Breast epithelium (tissue), 4 donors: Measurements from ENCODE around the gene ENTPD2. TPM values are rescaled to one million over a fixed set of nuclear protein-coding genes. Genes with fewer than 3 reads are reported as not detected.
"Not testable (repeated sequence)": the region's sequence is repeated elsewhere in the genome, so short reads cannot be mapped to it uniquely, and the experiment has no call there.

Experiments
- DNase-seq, 2 donors: peaks; one replicate each; pipeline ENCODE4 v3.0.0-alpha.2; 2019; ENCODE audit warnings: low spot score in 2 of 2
- H3K27ac ChIP-seq, 2 donors: fragments of 200-600 bp; sonication (generic) in 1 of 2; one replicate each; pipeline ENCODE4 v1.5.1; 2016 to 2019; ENCODE audit warnings: mild to moderate bottlenecking in 1 of 2
- H3K27me3 ChIP-seq, 2 donors: fragments of 200-600 bp; sonication (generic) in 1 of 2; one replicate each; pipeline versions ENCODE4 v1.5.1 to v1.6.0; 2017 to 2019; ENCODE audit warnings: control low read depth in 1 of 2, mild to moderate bottlenecking in 1 of 2
- H3K36me3 ChIP-seq: fragments of 200-600 bp; one replicate; pipeline ENCODE4 v1.5.1; 2019
- H3K4me1 ChIP-seq, 2 donors: fragments of 200-600 bp; sonication (generic); one replicate each; pipeline ENCODE4 v1.5.1; 2016 to 2019; ENCODE audit warnings: control low read depth in 1 of 2
- H3K4me3 ChIP-seq, 3 donors: fragments of 200-600 bp; sonication (generic); 1 replicate in 2 of 3; 2 replicates in 1 of 3; pipeline ENCODE4 v1.5.1; 2016 to 2019; ENCODE audit warnings: mild to moderate bottlenecking in 3 of 3, moderate library complexity in 2 of 3
- H3K9me3 ChIP-seq, 2 donors: fragments of 200-600 bp; sonication (generic) in 1 of 2; one replicate each; pipeline ENCODE4 v1.5.1; 2016 to 2019; ENCODE audit warnings: control low read depth in 1 of 2
- POLR2A ChIP-seq: fragments of 450-650 bp; IDR thresholded peaks from one replicate; pipeline ENCODE4 v1.6.1; 2016; ENCODE audit warnings: antibody characterized with exemption, mild to moderate bottlenecking, moderate library complexity
- POLR2AphosphoS5 ChIP-seq, 3 donors: sonication (generic); formaldehyde crosslinking; IDR thresholded peaks; one replicate each; pipeline ENCODE4 v1.6.1; 2017; ENCODE audit warnings: antibody characterized with exemption in 3 of 3
- intact Hi-C: fragments of 100-400 bp; cut with DNase I; formaldehyde crosslinking; loops from one replicate; pipeline ENCODE4 v1.15.1; 2023; ENCODE audit warnings: low total_unique reads
- total RNA-seq, 3 donors: library from RNA; depleted of rRNA; stranded (reverse); fragments of >200 nt; gene quantifications; one replicate each; pipeline ENCODE4 v1.1.0, GENCODE V29; 2016
- TF ChIP-seq, protein P1 (sequence below), 3 donors: fragments of 450-650 bp; IDR thresholded peaks; one replicate each; pipeline ENCODE4 v1.5.1; 2016 to 2017; ENCODE audit warnings: antibody characterized with exemption in 3 of 3, mild to moderate bottlenecking in 3 of 3, moderate library complexity in 3 of 3

Gene ENTPD2
- total RNA-seq, 3 donors from 2014 or later: 0.16 to 6.7 (median 3.6) TPM

GRCh38 chr9:137063311-137064026 is 9.6 kb upstream of the ENTPD2 start:
- Histone ChIP-seq H3K4me3 (peak overlapping the region in 2 of 3 donors; percentile 9 to 40), H3K9me3 (no peaks in the 10 kb centered on the region), H3K4me1 (peaks cover 0 to 3% of the 10 kb centered on the region in 2 donors), H3K27ac (peak overlapping the region; percentile 54 to 63), H3K27me3 (no peaks in the 10 kb centered on the region), H3K36me3 (no peaks in the 10 kb centered on the region)
- TF ChIP-seq, protein P1, sequence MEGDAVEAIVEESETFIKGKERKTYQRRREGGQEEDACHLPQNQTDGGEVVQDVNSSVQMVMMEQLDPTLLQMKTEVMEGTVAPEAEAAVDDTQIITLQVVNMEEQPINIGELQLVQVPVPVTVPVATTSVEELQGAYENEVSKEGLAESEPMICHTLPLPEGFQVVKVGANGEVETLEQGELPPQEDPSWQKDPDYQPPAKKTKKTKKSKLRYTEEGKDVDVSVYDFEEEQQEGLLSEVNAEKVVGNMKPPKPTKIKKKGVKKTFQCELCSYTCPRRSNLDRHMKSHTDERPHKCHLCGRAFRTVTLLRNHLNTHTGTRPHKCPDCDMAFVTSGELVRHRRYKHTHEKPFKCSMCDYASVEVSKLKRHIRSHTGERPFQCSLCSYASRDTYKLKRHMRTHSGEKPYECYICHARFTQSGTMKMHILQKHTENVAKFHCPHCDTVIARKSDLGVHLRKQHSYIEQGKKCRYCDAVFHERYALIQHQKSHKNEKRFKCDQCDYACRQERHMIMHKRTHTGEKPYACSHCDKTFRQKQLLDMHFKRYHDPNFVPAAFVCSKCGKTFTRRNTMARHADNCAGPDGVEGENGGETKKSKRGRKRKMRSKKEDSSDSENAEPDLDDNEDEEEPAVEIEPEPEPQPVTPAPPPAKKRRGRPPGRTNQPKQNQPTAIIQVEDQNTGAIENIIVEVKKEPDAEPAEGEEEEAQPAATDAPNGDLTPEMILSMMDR (IDR thresholded peaks at IDR 0.05): no peak
- TF ChIP-seq POLR2AphosphoS5 (IDR thresholded peaks at IDR 0.05) (no peak), POLR2A (no peak)
- intact Hi-C loops: no loop called here
- DNase-seq: no peak

DNA sequence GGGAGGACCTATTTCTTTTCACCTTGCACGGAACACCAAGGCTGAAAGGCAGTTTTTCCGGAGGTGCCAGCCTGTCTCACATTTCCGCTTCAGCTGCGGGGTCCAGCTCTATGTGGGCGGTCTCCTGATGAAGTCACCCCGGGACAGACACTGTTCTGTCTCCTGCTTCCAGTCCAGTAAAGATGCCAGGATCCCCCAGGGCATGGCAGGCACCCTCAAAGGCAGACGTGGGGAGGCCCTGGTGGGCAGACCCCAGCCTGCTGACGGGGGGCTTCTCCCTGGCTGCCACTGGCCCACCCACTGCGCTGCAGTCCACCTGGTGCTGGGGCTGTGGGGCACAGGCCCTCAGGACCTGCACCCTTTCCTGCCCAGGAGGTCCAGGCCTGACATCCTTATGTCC is 8.9 kb upstream of the ENTPD2 start:
- H3K9me3 ChIP-seq, intact Hi-C loops, H3K27me3 ChIP-seq, H3K36me3 ChIP-seq, H3K4me1 ChIP-seq: not testable (repeated sequence)
- Histone ChIP-seq H3K4me3 (peak overlapping the region in 1 of 3 donors; percentile 8), H3K27ac (peak overlapping the region; percentile 54 to 63)
- DNase-seq: peak in 1 of 2 donors; percentile 62

GRCh38 chr9:137062384-137062783 is 8.5 kb upstream of the ENTPD2 start:
- Histone ChIP-seq H3K4me1 (peaks cover 0 to 3% of the 10 kb centered on the region in 2 donors), H3K27me3 (no peaks in the 10 kb centered on the region), H3K27ac (peak overlapping the region; percentile 54 to 63), H3K36me3 (no peaks in the 10 kb centered on the region), H3K4me3 (no peak overlapping the region), H3K9me3 (no peaks in the 10 kb centered on the region)
- TF ChIP-seq, protein P1 (IDR thresholded peaks at IDR 0.05): no peak
- TF ChIP-seq POLR2A (no peak), POLR2AphosphoS5 (IDR thresholded peaks at IDR 0.05) (peak in 2 of 3 donors; percentile 43 to 49)
- peak in 1 of 2 donors; percentile 90 for DNase-seq
- intact Hi-C loops: no loop called here

- intact Hi-C loops: no loop called here
Measured at GRCh38 chr9:137058521-137059234, 4.8 kb upstream of the ENTPD2 start.

DNA sequence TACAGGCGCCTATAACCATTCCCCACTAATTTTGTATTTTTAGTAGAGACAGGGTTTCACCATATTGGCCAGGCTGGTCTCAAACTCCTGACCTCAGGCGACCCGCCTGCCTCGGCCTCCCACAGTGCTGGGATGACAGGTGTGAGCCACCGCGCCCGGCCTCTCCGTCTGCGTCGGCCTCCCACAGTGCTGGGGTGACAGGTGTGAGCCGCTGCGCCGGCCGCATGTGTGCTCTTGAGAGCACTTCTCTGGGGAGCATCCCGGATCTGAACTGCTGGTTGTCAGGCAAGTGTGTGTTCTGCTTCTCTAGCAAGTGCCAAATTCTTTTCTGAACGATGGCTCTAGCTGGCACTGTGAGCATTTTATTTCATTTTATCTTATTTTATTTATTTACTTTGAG is 3.7 kb upstream of the ENTPD2 start:
- TF ChIP-seq POLR2AphosphoS5 (IDR thresholded peaks at IDR 0.05) (no peak), POLR2A (no peak)
- TF ChIP-seq, protein P1 (IDR thresholded peaks at IDR 0.05): no peak
- Histone ChIP-seq H3K36me3 (no peaks in the 10 kb centered on the region), H3K27me3 (no peaks in the 10 kb centered on the region), H3K9me3 (no peaks in the 10 kb centered on the region), H3K4me1 (peaks cover 14 to 18% of the 10 kb centered on the region in 2 donors), H3K27ac (no peak overlapping the region), H3K4me3 (no peak overlapping the region)
- DNase-seq: no peak
- intact Hi-C loops: no loop called here

More at GRCh38 chr9:137058521-137059234, 4.8 kb upstream of the ENTPD2 start:
- DNase-seq: no peak
- no peaks in the 10 kb centered on the region for H3K27me3 ChIP-seq
- TF ChIP-seq POLR2A (no peak), POLR2AphosphoS5 (IDR thresholded peaks at IDR 0.05) (no peak)
- TF ChIP-seq, protein P1 (IDR thresholded peaks at IDR 0.05): no peak
- H3K27ac ChIP-seq: no peak overlapping the region
- peaks cover 11 to 21% of the 10 kb centered on the region in 2 donors for H3K4me1 ChIP-seq
- no peaks in the 10 kb centered on the region for H3K36me3 ChIP-seq
- no peaks in the 10 kb centered on the region for H3K9me3 ChIP-seq
- no peak overlapping the region for H3K4me3 ChIP-seq
